ENCODE results near the gene HEXIM1.

Gene HEXIM1, protein sequence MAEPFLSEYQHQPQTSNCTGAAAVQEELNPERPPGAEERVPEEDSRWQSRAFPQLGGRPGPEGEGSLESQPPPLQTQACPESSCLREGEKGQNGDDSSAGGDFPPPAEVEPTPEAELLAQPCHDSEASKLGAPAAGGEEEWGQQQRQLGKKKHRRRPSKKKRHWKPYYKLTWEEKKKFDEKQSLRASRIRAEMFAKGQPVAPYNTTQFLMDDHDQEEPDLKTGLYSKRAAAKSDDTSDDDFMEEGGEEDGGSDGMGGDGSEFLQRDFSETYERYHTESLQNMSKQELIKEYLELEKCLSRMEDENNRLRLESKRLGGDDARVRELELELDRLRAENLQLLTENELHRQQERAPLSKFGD

DNA sequence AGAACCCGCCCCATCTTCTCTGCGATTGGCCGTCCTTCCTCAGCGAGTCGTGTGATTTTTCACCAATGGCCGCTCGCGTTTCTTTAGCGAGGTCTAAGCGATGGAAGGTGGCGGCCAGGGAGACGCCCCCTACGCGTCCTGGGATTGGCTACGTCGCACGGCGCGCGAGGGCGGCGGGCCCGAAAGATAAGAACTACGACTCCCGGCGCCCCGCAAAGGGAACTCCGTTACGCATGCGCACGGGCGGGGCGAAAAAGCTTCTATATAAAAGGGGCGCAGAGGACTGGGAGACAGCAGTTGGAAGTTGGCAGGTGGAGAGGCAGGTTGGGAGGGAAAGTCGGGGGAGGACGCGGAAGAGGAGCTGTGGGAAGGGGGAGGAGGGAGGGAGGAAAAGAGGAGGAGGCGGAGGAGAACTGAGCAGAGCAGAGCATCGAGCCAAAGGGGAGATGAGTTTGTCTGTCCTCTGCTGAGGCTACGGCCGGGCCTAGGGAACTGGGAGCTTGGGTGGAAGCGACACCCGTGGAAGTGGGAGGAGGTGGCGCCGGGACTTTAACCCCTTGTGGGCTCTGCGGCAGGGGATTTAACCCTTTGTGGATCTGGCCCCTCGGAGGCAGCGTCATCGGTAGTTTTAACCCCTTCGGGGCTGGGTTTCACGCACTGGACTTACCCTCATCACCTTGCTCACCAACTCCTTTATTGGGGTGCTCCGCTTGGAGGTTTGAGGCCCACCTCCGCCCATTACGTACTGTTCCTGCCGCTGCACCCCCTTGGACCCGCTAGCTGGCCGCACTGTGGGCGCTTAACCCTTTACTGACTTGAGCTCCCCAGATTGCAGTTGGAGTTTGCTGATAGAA is at the start of gene HEXIM1:
TSS of gene HEXIM1 (plus strand) at position 293 of the 854 bp plus-strand sequence. CDS start 716 bp downstream, outside the sequence.
- peak; percentile 99 for DNase-seq

DNA sequence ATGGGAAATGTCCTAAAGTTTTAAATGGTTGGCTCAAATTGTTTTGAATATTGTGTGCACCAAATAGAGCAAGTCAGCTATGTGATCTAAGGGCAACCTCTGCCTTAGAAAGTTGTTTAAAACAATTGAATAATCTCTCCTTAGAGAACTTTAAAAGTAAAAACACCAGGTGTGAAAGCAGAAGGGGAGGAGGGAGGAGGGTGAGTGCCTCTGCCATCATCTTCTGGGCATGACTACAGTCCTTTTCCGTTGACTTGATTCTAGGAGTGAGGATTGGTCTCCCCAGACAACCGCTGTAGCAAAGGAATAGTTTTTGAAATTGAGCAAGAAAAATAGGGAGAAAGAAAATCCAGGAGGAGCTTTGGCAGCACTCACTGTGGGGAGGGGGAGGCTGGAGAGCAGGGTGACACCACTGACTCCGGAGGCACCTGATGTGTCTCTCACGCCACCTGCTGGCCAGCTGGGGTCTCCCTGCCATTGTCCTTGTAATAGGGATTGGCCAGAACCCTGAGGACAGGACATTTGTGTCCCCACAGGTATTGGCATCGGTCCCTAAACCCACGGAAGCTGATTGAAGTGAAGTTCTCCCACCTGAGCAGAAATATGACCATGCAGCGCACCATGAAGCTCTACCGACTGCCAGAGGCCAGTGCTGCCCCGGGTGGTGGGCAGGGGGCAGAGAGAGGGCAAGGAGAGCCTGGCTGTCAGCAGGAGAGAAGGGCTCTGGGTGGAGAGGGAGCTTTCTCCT is 49.2 kb upstream of the HEXIM1 start:
- peak; percentile 86 for DNase-seq

DNA sequence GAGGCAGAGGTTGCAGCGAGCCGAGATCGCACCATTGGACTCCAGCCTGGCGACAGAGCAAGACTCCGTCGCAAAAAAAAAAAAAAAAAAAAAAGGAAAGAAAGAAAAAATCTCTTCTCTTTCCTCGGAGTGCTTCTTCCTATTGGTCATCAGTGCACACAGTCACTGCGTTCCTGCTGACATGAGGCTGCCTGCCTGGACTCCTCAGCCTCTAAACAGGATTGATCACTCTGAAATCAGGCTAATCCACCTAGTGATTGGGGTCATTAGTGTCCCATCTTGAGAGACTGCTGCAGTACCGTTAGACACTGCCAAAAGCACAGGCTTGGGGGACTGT is 46.8 kb upstream of the HEXIM1 start:
- DNase-seq = no peak

DNA sequence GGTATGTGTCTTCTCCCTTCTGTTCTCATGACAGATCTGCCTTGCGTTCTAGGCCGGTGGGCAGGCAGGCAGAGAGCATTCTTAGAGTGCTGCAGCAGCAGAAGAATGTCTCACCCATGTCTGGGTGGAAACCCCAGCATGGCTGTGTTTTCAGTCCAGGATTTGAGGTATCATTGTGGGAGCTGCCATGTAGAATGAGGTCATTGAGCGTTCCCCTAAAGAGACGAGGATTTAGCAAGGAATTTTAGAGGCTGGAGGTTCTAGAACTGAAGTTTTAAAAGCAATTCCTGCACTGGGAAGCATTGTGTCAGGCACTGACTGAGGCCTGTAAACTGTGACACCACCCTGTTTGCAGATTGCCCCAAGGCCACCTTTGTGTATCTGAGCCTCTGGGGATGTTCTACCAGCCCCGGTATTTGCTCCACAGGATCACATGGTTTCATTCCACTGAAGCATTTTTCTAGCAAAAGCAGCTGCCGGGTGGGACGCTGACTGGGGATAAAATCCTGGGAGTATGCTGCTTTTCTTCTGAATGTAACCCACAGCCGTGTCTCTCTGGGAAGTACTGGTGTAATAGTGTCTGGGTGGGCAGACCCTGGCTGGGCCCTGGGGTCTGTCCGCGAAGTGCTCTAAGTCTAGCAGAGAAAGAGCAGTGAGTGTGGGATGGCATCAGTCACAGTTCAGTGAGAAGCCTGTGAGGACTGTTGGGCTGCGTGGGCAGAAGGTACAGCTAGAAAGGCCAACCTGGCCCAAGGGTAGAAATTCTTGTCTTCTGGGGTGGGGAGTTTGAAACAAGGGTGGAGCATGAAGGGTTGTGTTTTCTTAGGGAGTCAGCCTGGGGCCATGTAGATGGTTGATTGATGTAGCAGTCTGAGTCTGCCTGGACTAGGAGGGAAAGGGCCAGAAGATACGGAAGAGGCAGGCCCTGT is 46.1 kb upstream of the HEXIM1 start:
- DNase-seq = no peak

DNA sequence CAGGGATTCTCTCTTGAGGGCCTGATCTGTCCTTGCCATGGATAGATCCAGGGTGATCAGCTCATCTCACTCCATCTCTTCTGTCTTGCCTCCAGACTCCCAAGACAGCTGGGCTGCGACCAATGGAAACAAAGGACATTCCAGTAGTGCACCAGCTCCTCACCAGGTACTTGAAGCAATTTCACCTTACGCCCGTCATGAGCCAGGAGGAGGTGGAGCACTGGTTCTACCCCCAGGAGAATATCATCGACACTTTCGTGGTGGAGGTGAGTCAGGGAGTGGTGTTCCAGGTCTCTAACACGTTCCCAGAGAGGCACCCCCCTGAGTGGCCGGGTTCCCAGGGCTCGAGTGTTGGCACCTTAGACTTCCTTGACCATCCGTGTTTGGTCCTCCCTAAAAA is 45.4 kb upstream of the HEXIM1 start:
- DNase-seq = no peak

DNA sequence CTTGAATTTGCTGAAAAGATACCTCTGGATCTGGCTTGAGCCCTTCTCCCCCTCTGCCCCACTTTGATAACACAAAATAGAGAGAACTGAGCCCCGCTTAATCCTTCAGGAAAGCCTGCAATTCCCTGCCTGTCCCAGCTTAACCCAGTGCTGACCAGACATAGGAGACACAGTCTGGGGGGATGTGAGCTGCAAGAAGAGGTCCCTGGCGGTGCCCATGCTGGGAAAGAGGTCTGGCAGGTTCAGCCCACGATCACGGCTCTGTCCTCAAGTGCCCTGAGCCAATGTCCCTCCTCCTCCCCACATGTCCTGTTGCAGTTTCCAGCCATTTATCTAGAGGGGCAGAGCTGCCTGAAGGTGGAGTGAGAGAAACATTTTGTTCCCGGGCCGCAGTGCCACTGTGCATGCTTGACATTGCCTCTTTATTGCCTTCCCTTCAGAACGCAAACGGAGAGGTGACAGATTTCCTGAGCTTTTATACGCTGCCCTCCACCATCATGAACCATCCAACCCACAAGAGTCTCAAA is 44.9 kb upstream of the HEXIM1 start:
- no peak for DNase-seq

DNA sequence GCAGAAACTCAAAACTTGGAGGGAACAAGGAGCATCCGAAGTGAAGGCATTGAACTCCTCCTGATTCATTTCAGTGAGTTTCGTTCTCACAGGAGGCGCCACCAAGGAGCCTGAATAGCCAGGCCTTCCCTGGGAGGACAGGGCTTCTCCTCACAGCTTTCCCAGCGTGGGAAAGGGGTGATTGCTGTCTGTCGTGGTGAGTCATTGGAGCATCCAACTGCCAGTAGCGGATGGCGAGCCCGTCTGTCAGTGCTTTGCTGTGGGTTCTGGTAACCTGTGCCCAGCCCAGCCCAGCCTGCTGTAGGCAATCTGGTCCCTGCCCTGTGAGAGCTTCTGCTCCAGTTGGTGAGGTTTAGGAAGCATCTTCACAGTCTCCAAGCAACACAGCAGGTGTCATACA is 44.2 kb upstream of the HEXIM1 start:
- DNase-seq = no peak

DNA sequence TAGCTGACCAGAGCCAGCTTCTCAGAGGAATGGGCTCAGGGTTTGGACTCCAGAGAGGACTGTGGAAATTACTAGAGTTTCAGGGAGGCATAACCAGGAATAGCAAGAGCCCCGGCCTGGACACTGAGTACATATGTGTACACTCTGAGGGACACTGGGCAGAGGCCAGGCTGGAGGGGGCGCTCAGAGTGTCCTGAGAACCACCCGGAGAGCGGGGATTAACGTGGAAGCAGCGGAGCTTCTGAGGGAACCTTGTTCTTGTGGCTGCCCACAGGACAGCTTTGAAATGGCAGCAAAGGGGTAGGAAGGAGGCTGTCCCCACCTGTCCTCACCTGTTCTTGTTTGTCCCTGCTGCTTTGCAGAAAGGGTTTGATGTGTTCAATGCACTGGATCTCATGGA is 43.8 kb upstream of the HEXIM1 start:
- DNase-seq = no peak

DNA sequence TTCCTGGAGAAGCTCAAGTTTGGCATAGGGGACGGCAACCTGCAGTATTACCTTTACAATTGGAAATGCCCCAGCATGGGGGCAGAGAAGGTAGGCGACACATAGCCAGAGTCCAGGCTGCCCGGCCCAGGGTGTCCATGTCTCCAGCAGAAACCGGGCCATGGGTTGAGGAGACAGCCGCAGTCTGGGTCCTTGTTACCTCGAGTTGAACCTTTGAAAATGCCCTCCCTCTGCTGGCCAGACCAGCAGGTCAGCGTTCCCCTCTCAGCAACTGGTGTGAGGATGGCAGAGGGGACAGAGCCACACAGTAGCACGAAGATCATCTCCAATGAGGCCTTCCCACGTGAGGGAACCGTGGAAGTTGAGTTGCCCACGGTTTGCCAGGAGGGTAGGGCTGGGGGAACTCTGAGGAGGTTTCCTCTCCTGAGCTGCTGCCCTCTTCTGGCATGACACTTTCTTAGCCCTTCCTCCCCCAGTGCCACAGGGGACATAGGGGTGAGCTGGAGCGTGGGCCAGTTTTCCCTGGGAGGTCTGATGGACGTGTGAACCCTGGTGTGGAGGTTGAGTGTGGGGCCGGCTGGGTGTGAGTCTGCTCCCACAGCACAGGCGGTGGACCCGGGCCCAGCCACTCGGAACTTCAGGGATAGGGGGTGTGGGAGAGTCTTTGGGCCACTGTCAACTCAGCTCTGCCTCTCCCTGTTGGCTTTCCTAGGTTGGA is 43.2 kb upstream of the HEXIM1 start:
- DNase-seq = no peak

DNA sequence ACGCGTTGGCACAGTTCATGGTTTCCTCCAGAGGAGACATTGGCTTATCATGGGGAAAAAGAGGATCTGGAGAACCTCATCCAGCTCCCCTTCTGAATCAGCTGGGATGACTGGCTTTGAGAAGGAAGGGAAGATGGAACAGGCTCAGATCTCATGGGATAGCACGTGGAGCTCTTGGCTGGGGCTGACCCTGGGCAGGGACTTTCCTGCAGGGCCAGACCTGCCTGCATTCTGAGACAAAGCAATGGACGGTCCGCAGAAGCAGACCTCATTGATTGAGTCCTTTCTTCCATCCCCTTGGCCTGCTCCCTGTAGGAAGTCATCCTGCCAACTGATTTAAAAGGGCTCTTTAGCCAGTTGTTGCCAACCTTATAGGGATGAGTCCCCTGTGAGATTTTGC is 42.2 kb upstream of the HEXIM1 start:
- no peak for DNase-seq

DNA sequence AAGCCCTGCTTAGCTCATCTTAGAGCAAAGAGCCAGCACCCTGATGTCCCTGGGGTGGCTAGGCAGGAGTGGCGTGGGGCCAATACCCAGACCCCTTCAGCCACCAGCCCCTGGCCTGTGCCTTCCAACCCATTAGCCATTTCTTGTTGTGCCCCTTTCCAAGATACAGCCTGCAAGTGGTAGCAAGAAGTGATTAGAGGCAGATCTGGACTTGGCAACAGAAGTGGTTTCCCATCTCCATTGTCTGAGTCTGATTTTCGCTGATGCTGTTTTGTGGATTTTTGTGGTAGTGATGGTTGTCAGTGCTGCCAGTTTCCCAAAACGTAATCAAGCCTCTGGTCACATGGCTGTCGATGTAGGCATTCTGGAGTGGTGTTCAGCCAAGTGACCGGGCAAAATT is 41.7 kb upstream of the HEXIM1 start:
- DNase-seq = no peak

DNA sequence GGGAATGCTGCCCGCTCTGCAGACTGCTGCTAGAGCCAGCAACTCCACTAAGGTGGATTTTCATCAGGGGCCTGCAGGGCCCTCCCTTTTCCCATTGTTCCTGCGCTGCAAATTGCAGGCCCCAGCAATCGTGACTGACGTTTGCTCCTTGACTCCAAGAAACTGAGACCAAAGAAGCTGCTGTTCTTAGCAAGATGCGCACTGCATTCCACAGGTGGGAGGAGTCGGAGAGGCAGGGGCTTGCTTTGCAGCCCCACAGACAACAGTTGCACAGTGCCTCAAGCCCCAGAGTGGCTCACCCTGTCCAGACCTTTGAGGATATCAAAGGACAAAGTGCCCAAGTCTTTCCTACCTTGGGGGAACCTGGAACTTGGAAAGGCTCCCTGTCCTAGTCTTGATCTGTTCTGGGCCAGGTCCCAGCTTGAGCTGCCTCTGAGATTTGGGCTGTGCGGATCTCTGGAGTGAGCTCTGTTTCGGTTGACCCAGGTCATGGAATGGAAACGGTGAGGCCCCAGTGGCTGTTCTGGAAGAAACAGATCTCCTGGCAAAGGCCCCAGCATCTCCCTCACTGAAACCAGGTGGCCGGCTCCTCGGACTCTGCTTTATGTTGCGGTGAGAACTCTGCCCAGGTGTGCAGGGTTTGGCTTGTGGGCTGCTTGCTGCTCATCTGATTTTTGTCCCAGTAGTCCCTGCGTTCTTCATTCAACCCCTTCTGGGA is 40.8 kb upstream of the HEXIM1 start:
- no peak for DNase-seq

DNA sequence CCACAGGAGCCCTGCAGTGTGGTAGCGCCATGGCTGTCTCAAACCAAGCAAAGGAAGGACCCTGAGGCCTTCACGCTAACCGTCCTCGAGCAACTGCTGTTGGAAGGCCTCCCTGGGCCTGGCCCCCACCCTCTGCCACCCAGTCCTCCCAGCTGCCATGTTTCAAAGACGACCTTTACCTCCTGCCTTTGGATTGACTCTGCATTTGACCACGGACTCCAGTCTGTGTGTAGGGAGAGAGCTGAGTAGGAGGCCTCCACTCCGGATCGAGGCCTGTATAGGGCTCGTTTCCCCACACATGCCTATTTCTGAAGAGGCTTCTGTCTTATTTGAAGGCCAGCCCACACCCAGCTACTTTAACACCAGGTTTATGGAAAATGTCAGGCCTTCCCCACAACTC is 40.2 kb upstream of the HEXIM1 start:
- DNase-seq = no peak

DNA sequence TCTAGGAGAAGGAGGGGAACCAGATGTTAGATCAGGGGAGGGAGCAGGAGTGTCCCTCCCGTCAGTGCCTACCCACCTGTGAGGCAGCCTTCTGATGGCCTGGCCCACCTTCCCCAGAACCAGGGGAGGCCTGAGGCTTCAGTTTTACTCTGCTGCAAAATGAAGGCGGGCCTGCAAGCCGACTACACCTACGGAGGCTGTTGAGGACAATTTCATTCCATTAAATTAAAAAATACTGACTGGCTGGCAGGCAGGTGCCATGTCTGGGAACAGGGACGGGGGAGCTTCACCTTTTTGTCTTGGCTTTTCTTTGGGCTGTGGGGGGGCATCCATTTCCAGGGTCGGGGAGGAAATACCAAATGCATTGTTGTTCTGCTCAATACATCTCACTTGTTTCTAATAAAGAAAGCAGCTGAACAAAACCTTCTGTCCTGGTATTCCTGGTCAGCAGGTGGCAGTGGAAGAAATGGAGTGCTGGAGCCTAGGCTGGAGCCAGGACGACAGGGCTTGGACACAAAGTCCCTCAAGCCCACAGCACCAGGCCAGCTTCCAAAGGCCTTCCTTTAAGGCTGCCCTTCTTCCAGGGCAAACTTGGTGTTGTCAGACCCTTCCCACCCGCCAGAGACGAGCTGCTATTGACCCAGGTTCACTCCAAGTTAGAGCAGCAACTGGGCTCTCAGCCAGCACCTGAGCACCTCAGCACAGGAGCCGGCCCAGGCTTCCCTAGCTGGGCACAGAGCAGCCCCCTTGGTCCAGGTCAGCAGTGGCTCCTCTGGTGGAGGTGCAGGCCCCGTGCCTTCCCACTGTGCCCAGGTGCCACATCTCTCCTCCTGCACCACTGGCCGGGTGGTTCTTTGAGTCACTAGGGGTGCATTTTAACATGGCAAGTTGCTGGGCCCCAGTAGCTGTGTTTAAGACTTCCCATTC is 39.4 kb upstream of the HEXIM1 start:
- DNase-seq = no peak

DNA sequence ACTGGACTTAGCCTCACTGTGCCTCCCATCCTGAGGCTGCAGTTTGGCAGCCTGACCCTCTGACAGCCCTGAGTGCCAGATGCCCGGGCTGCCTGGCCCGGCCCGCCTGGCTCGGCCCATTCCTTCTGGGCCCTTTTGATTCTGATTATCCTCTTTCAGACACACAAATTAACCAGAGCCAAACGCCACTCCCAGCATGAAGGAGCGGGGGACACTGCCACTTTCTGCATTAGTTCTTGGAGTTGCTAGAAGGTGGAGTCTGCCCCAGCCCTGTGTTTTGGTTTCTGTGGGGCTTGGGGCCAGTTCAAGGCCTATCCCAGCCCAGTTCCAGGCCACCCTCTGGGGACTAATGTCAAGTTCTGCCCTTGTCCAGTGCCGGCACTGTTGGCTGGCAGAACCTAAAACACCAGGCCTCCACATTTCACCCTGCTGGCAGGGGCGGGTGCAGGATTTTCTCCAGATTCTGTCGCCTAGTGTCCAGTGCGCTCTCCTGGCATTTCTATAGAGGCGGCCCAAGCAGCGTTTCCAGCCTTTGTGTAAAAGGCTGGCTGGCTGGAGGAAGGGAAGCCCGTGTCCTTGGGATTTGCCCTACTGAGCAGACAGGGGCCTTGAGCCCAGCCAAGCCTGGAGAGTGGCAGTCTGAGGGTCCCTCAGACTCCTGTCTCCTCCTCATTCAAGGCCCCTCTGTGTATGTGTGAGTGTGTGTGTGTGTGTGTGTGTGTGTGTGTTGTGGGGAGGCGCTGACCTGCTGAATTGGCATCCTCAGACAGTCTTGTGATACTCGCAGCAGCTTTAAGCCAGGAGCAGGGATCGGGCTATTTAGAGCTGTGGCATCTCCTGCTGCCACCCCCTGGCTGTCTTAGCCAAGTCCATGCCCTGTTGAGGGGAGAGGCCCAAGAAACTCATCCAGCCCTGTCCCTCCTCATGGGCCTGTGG is 37.3 kb upstream of the HEXIM1 start:
- no peak for DNase-seq

DNA sequence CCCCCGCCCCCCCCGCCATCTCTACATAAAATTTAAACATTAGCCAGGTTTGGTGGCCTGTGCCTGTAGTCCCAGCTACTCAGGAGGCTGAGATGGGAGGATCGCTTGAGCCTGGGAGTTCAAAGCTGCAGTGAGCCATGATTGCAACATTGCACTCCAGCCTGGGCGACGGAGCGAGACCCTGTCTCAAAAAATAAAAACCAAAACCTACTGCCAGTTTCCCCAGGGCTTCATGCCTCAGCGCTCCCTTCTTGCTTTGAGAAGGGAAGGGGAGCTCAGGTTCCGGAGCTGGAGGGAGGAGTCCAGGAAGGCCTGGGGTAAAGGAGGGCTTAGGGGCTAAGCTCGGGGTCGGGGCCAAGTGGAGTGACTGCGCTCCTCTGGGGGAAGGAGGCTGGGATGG is 36.4 kb upstream of the HEXIM1 start:
- no peak for DNase-seq

DNA sequence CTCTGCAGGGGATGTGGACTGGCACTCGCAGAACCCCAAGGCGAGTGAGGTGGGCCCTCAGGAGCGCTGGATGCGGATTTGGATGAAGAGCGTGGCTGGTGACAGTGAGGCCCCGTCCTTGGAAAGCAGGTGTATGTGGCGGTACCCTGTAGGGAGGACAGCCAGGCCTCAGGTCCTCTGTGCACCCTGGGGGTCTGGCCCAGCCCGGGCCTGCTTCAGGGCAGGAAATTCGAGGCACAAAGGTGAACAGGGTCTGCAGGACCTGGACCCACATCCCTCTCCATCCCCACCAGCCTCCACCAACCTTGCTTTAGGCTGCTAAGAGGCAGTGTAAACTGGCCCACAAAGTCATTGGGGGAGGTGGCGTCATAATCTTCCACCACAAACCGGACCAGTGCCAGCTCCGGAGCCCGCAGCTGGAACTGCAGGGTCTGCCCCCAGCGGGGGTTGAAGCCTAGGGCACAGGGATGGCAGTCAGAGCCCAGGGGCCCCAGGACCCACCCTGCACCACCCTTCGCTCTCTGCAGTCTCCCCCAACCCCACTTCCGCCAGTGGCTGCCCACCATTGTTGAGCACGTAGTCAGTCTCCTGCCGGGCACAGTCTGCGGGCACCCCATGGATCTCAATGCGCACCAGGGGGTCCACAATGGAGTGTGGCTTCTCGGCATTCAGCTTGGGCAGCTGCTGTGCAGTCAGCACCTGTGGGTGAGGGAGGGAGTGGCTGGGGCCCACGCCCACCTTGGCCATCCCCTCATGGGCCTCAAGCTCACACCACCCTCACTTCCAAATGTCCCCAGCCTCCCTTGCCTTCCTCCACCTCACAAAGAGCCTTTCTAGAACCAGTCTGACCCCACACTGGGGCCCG is 35.5 kb upstream of the HEXIM1 start:
- DNase-seq = no peak

DNA sequence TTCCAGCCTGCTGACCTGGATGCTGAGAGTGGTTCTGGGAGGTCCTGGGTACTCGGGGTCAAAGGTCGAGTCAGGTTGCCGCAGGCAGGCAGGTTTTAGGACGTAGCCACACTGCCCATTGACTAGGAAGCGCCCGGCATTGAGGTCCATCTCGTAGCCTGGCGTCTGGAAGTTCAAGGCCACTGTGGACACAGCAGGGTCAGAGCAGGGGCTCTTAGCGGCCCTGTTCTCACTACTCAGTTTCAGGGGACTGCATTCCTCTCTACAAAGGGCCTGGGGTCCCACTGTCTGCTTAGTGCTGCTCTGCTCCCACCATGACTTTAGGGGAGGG is 34.9 kb upstream of the HEXIM1 start:
- DNase-seq = no peak

Data from activated CD8-positive, alpha-beta memory T cell treated with anti-CD3 and anti-CD28 coated beads, Interleukin-2, amount 50 U/mL, for 48 hours (primary cell).